NCI-H1048 (cell line): ENCODE data around the gene ADORA3.

ENCODE experiments used
- DNase-seq: peaks from one replicate; lab custom pipeline; 2025; lab: John Stamatoyannopoulos, UW

Gene ADORA3

DNA sequence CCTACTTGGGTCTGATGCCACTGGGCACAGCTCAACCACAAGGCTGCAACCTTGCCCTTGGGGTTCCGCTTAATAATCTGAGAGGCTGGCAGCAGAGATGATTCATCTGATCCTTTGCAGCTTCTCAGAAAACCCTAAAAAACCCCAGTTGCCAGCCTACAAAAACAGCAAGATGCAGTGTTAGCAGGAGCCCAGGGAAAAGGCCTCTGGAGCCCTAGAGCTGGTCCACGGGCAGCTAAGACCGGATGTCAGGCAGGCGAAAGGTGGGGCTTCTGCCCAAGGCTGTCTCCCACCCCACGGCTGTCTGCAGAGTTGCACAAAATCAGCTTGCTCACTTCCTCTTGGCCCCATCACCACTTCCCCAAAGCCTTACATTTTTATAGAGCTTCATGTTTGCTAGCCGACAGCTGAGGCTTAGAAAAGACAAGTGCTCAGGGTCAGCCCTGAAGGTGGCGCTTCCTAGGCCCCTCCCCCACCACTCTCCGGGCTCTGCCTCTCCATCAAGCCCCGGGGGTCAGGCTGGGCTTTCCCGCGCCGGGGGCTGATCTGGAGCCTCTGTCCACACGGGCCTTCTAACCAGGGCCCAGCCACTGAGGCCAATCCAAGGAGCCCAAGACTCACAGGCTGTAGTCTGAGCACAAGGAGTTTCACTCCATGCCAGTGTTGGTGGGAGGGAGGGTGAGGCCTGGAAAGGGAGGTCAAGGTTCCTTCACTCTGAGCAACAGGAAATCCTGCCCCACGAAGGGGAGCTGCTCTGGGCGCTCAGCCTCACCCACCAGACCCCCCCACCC lies 4.2 kb upstream of the ADORA3 start:
- no peak for DNase-seq

- no peak for DNase-seq
Measured at GRCh38 chr1:111506561-111506960, 3.1 kb upstream of the ADORA3 start.

DNA sequence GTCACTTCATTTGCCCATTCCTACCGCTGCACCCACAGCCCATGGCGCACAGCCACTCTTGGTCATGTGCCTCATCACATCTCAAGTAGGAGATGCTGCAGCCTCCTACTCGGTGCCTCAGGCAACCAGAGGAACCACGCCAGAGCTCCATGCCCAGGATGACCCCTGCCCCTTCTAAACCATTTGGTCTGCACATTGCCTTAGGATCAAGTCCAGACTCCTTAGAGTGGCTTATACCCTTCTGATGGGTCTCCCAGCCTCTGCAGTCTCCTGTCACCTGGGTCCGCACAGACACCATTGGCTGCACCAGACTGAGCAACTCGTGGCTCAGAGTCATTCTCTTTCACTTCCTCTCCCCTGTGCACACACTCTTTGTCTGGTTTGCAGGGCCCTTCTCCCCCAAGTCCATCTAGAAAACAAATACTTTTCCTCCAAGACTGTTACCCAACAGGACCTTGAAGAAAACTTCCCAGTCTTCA lies 2.2 kb upstream of the ADORA3 start:
- DNase-seq, result no peak

GRCh38 chr1:111504097-111504496 lies 664 bp upstream of the ADORA3 start:
- no peak for DNase-seq

- no peak for DNase-seq
Measured at GRCh38 chr1:111501645-111502044, 1.8 kb downstream of the ADORA3 start.

DNA sequence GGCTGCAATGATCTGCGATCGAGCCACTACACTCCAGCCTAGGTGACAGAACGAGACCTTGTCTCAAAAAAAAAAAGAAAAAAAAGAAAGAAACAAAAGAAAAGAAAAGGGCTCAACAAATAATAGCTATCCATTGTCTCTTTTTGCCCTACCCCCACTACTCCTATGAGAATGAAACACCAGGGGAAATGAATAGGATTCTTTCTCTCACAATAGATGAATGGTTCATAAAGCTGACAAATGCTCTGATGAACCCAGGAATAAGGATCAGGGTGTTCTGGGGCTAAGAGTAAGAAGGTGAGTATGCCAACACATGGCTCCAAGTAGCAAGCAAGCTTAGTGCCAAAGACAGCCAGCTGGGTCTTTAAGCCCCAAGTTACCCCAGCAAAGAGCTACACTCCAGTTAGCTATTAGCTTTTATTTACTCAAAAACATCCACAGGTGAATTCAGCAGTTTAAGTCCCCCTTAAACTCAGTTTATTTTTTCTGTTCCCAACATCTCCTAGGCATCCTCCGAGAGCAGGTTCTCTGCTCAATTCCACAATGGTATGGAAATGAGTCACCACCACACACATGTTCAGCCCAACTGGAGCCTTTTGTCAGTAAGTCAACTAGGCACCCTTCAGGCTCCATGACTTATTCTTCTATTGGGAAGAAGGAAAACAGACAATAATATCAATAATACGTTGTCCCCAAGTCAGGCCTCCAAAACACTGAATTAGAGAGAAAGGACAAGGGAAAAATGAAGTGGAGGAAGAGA lies 4.2 kb downstream of the ADORA3 start:
- no peak for DNase-seq

DNA sequence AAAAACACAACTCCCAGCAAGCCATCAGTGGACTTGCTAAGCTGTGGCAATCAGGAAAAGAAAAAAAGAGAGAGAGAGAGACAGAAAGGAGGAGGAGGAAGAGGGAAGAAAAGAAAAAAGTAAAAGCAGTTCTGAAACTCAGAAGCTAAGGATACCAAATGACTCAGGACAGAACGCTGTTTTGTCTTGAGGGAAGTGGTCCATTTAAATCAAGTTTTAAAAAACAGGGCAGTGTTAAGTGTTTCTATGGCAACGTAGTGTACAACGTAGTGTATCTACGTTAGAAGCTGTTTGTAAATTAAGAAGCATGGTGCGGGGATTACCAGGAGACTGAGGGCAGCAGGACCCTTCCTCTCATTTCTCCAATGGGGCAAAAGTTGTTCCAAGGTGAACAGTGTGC lies 5.8 kb downstream of the ADORA3 start:
- DNase-seq, result no peak

GRCh38 chr1:111496398-111496797 lies 7.0 kb downstream of the ADORA3 start:
- DNase-seq, result no peak

- no peak for DNase-seq
Measured at GRCh38 chr1:111491070-111491469, 12.4 kb downstream of the ADORA3 start.

- no peak for DNase-seq
Measured at GRCh38 chr1:111490220-111490619, 13.2 kb downstream of the ADORA3 start.

DNA sequence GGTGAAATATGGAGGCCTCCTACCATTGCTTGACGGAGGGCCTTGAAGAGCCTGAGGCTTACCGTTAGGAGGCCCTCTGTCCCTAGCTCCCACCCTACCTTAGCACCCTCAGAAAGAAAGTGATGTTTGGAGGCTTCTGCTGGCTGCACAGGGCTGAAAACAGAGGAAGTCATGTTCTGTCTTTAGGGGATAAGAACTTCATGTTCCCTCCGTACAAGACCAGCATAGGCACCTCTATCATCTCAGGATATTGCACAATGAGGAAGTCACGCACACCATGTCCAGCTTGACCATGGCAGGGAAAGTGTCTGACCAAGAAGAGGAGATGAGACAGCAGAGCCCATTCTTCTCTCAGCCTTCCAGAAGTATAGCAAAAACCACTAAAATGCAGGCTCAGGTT lies 13.8 kb downstream of the ADORA3 start:
- no peak for DNase-seq

GRCh38 chr1:111488669-111489068 lies 14.8 kb downstream of the ADORA3 start:
- no peak for DNase-seq

GRCh38 chr1:111487133-111487532 lies 16.3 kb downstream of the ADORA3 start:
- no peak for DNase-seq

- DNase-seq, result no peak
Measured at GRCh38 chr1:111486431-111486830, 17.0 kb downstream of the ADORA3 start.

- DNase-seq, result no peak
Measured at GRCh38 chr1:111484391-111485026, 18.9 kb downstream of the ADORA3 start.

GRCh38 chr1:111483876-111484275 lies 19.6 kb downstream of the ADORA3 start:
- no peak for DNase-seq

- no peak for DNase-seq
Measured at GRCh38 chr1:111483166-111483565, 20.3 kb downstream of the ADORA3 start.

GRCh38 chr1:111481387-111482221 lies 21.8 kb downstream of the ADORA3 start:
- DNase-seq, result no peak

DNA sequence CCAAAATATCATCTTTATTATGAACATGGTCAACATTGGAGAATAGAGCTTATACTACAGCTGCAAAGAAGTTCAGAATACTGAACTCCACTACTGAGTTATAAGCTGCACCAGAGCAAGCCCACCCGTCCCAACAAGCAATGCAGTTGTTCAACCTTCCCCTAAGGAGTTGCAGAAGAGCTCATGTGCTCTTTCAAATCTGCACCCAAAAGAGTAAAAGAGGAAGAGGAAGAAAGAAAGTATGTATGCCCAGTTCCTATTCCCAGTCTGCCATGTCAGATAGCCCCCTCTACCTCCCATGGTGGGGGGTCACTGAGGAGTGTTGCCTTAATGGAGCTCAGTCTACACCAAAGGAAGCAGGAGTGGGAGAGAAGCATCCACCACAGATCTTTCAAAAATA lies 22.8 kb downstream of the ADORA3 start:
- DNase-seq, result no peak

- no peak for DNase-seq
Measured at GRCh38 chr1:111476761-111477309, 26.6 kb downstream of the ADORA3 start.

DNA sequence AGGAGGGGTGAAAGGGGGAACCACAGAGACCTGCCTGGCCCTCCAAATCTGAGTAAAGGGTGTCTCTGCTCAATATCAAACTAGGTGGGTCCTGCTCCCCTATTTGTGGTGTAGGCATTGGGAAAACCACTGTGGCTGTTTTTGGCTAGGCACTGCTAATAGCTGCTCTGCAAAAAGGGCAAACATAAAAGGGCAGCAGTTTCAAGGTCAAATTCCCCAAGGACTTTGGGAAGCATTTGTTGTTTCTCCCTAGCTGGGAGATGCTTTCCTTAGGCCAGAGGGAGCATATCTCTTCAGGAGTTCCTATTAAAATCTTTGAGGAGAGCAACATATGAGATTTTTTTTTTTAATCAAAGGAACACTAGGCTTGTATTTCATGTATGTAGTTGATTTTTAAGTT lies 27.2 kb downstream of the ADORA3 start:
- DNase-seq, result no peak

DNA sequence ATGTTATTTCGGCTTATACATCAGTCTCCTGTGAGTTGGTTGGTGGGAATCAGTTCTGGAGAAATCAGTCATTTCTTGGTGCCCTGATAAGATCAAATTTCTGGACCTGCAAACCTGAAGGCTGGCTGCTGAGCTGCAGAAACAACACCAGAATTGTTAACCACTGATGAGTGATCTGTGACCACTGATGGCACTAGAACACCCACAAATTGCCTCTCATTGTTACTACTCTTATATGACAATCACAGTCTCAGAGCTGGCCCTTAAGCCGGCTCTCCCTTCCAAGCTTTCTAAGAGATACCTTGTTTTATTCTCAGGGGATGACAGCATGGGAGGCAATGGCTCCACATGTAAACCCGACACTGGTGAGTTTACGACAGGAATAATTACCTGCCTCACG lies 27.7 kb downstream of the ADORA3 start:
- no peak for DNase-seq
